HG03280 (cell line): ENCODE measurements around the gene SHFL.

Source experiments
- ATAC-seq: cut with Tn5 transposase; IDR thresholded peaks from one replicate; pipeline ENCODE4 v1.9.1; 2021; ENCODE audit warnings: mild to moderate bottlenecking, moderate library complexity; ENCODE audit not compliant: unreplicated experiment

Gene SHFL

GRCh38 chr19:10085641-10086590, at the start of gene SHFL:
SHFL (plus strand) TSS chr19:10086317; CDS start chr19:10086428, 111 bp downstream.
- ATAC-seq = peak; percentile 94

- no peak for ATAC-seq
These were observed 49.5 kb upstream of the SHFL start for GRCh38 chr19:10036601-10037071.

- no peak for ATAC-seq
These were observed 48.8 kb upstream of the SHFL start for GRCh38 chr19:10037367-10037766.

- no peak for ATAC-seq
These were observed 48.3 kb upstream of the SHFL start for GRCh38 chr19:10037809-10038208.

GRCh38 chr19:10043286-10043927, 42.7 kb upstream of the SHFL start:
- no peak for ATAC-seq

GRCh38 chr19:10044390-10044789, 41.7 kb upstream of the SHFL start:
- ATAC-seq = no peak

GRCh38 chr19:10045371-10045770, 40.7 kb upstream of the SHFL start:
- no peak for ATAC-seq

GRCh38 chr19:10049626-10050025, 36.5 kb upstream of the SHFL start:
- ATAC-seq = no peak

GRCh38 chr19:10052602-10053360, 33.3 kb upstream of the SHFL start:
- no peak for ATAC-seq

GRCh38 chr19:10061717-10062310, 24.3 kb upstream of the SHFL start:
- ATAC-seq = no peak

GRCh38 chr19:10068205-10068604, 17.9 kb upstream of the SHFL start:
- no peak for ATAC-seq

GRCh38 chr19:10069046-10069445, 17.1 kb upstream of the SHFL start:
- ATAC-seq = no peak

GRCh38 chr19:10070730-10071446, 15.2 kb upstream of the SHFL start:
- no peak for ATAC-seq

- ATAC-seq = no peak
These were observed 12.0 kb upstream of the SHFL start for GRCh38 chr19:10074153-10074552.

- ATAC-seq = no peak
These were observed 9.6 kb upstream of the SHFL start for GRCh38 chr19:10076535-10076934.

GRCh38 chr19:10078329-10078728, 7.8 kb upstream of the SHFL start:
- ATAC-seq = no peak

- ATAC-seq = no peak
These were observed 7.1 kb upstream of the SHFL start for GRCh38 chr19:10079031-10079453.

- no peak for ATAC-seq
These were observed 2.2 kb upstream of the SHFL start for GRCh38 chr19:10083911-10084310.

GRCh38 chr19:10084803-10085202, 1.3 kb upstream of the SHFL start:
- no peak for ATAC-seq

- ATAC-seq = no peak
These were observed 575 bp downstream of the SHFL start for GRCh38 chr19:10086591-10087192.
